GM10266 (cell line): Measurements from ENCODE around the gene DGKE.

ENCODE experiments used
- DNase-seq: peaks from one replicate; pipeline ENCODE4 v3.0.0; 2012; ENCODE audit errors: extremely low spot score
- CTCF ChIP-seq: IDR thresholded peaks from 2 replicates; pipeline ENCODE4 v1.5.1; 2012; ENCODE audit warnings: mild to moderate bottlenecking, low read depth; ENCODE audit not compliant: control insufficient read depth, insufficient read depth; ENCODE audit errors: missing control alignments

DGKE gene

GRCh38 chr17:56866496-56866895, 32.5 kb downstream of the DGKE start:
- DNase-seq = no peak
- TF ChIP-seq CTCF = no peak

DNA sequence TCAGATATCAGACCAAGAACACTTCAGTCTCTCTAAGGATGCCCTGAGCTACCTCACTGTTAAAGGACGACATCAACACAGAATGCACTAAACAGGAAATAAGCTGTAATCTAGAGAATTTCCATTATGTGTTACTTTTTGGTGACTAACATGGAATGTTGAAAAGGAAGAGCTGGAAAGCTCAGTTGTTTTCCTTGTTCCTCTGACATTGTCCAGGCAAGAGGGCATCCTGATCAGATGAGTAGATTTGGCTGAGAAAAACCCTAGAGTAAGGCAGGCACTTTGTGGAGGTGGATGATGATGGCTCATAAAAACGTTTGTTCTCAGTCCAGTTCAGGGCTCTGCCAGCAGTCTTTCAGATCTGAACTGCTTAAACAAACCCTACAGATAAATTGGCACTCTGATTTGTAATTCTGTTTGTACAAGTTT, 34.0 kb downstream of the DGKE start:
- no peak for DNase-seq
- TF ChIP-seq CTCF = no peak

DNA sequence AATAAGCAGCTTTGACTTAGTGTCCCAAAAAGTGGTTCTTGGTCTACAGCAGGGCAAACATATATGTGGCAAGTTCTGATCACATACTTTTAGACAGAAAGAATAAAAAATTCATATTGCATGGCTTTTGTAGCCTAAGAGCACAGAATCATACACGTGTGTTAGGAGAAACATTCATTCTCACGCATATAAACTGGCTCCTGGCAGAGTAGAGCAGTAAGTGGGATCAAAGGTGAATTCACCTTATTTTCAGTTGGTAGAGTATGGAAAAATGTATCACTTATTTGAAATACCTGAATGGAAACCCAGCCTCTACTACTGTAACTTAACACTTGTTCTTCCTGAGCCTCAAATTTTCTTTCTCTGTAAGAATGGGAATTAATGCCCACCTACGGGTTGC, 34.8 kb downstream of the DGKE start:
- no peak for DNase-seq
- TF ChIP-seq CTCF = no peak

GRCh38 chr17:56870081-56870651, 36.2 kb downstream of the DGKE start:
- DNase-seq = peak; percentile 35
- no peak for TF ChIP-seq CTCF

DNA sequence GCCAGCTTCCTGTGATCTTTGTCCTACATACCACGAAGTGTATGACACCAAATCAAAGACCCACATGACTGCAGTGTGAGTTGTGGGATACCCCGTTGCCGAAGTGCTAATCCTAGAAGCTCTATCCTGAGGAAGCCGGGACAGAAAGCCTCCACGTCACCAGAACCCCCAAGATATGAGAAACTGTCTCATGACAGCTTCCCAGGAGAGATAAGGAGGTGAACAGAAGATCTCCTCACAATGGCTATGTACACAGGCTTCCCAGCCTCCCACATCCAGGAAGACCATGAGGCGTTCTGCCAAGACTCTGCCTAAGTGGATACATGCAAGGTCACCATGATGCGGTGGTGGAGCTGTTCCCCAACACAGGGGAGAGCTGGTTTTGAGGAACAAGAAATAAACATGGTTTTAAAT, 42.8 kb downstream of the DGKE start:
- no peak for TF ChIP-seq CTCF
- no peak for DNase-seq

GRCh38 chr17:56879280-56879679, 45.3 kb downstream of the DGKE start:
- DNase-seq = no peak
- TF ChIP-seq CTCF = no peak

- DNase-seq = no peak
- no peak for TF ChIP-seq CTCF
Observed at GRCh38 chr17:56880133-56880532, 46.2 kb downstream of the DGKE start.
